CD4-positive, alpha-beta memory T cell (primary cell): ENCODE measurements around the gene IGF2. TPM values are rescaled to one million over a fixed set of nuclear protein-coding genes. Genes with fewer than 3 reads are reported as not detected.
A peak's percentile ranks its signal among the peaks of the same experiment; 100 is the strongest.

ENCODE experiments used
- CTCF ChIA-PET: fragments of 350-600 bp; sonication (Branson Sonifier 250); formaldehyde crosslinking; loops from one replicate; lab custom pipeline; 2021; ENCODE audit warnings: inconsistent platforms; ENCODE audit not compliant: partially characterized antibody; lab: Charles Lee
- POLR2A ChIA-PET: fragments of 350-600 bp; sonication (Branson Sonifier 250); formaldehyde crosslinking; loops from one replicate; lab custom pipeline; 2021; ENCODE audit not compliant: partially characterized antibody; lab: Charles Lee
- DNase-seq, 5 donors: peaks; one replicate each; pipeline versions ENCODE4 v3.0.0 to v3.0.0-alpha.2; 2020 to 2022; ENCODE audit warnings: mixed read lengths in 1 of 5
- H3K27ac ChIP-seq: one replicate; pipeline ENCODE4 v1.7.0; 2013; ENCODE audit warnings: low read depth, low read length
- H3K27me3 ChIP-seq: 2 replicates; pipeline ENCODE4 v1.7.0; 2013; ENCODE audit warnings: mild to moderate bottlenecking, low read length, moderate library complexity; ENCODE audit not compliant: insufficient read depth
- H3K36me3 ChIP-seq: 2 replicates; pipeline ENCODE4 v1.7.0; 2013; ENCODE audit warnings: mild to moderate bottlenecking, low read length, moderate library complexity; ENCODE audit not compliant: insufficient read depth
- H3K4me1 ChIP-seq: 2 replicates; pipeline ENCODE4 v1.7.0; 2013; ENCODE audit warnings: mild to moderate bottlenecking, low read length, moderate library complexity; ENCODE audit not compliant: insufficient read depth
- H3K4me3 ChIP-seq, 2 donors: one replicate each; pipeline ENCODE4 v1.7.0; 2013; ENCODE audit warnings: low read length in 2 of 2, mild to moderate bottlenecking in 1 of 2
- H3K9me3 ChIP-seq, 2 donors: one replicate each; pipeline ENCODE4 v1.7.0; 2013; ENCODE audit warnings: low read length in 2 of 2, control low read depth in 1 of 2; ENCODE audit not compliant: control insufficient read depth in 1 of 2
- H3K27ac Mint-ChIP-seq, 7 donors: one replicate each; pipeline ENCODE4 v1.8.0; 2020 to 2021; ENCODE audit warnings: mixed read lengths in 7 of 7, mild to moderate bottlenecking in 6 of 7, inconsistent platforms in 3 of 7, moderate library complexity in 3 of 7
- H3K27me3 Mint-ChIP-seq, 2 donors: one replicate each; pipeline ENCODE4 v1.8.0; 2020 to 2021; ENCODE audit warnings: mixed read lengths in 2 of 2
- H3K36me3 Mint-ChIP-seq, 2 donors: one replicate each; pipeline ENCODE4 v1.8.0; 2020 to 2021; ENCODE audit warnings: mixed read lengths in 2 of 2, inconsistent platforms in 1 of 2, mild to moderate bottlenecking in 1 of 2
- H3K4me1 Mint-ChIP-seq, 4 donors: one replicate each; pipeline ENCODE4 v1.8.0; 2020 to 2021; ENCODE audit warnings: mixed read lengths in 4 of 4, mild to moderate bottlenecking in 1 of 4
- H3K4me3 Mint-ChIP-seq, 8 donors: one replicate each; pipeline ENCODE4 v1.8.0; 2020 to 2021; ENCODE audit warnings: mixed read lengths in 8 of 8, mild to moderate bottlenecking in 7 of 8, moderate library complexity in 6 of 8, inconsistent platforms in 3 of 8
- H3K9me3 Mint-ChIP-seq, 8 donors: one replicate each; pipeline ENCODE4 v1.8.0; 2020 to 2021; ENCODE audit warnings: mixed read lengths in 8 of 8, mild to moderate bottlenecking in 5 of 8, inconsistent platforms in 3 of 8, moderate library complexity in 1 of 8
- intact Hi-C: fragments of 100-400 bp; cut with micrococcal nuclease; formaldehyde crosslinking; loops from one replicate; pipeline ENCODE4 v1.15.1; 2023
- polyA plus RNA-seq, 2 donors: library from polyadenylated mRNA; unstranded; fragments of 300-500 nt; fragmentation: Illumina TruSeq; gene quantifications; one replicate each; pipeline ENCODE4 v1.2.3, GENCODE V29; 2021
- total RNA-seq, 2 experiments: library from RNA; stranded (reverse); gene quantifications; one replicate each; pipeline ENCODE4 v1.2.3, GENCODE V29; 2021

IGF2 gene
- total and polyA plus RNA-seq, 4 experiments from 2014 or later: not detected

DNA sequence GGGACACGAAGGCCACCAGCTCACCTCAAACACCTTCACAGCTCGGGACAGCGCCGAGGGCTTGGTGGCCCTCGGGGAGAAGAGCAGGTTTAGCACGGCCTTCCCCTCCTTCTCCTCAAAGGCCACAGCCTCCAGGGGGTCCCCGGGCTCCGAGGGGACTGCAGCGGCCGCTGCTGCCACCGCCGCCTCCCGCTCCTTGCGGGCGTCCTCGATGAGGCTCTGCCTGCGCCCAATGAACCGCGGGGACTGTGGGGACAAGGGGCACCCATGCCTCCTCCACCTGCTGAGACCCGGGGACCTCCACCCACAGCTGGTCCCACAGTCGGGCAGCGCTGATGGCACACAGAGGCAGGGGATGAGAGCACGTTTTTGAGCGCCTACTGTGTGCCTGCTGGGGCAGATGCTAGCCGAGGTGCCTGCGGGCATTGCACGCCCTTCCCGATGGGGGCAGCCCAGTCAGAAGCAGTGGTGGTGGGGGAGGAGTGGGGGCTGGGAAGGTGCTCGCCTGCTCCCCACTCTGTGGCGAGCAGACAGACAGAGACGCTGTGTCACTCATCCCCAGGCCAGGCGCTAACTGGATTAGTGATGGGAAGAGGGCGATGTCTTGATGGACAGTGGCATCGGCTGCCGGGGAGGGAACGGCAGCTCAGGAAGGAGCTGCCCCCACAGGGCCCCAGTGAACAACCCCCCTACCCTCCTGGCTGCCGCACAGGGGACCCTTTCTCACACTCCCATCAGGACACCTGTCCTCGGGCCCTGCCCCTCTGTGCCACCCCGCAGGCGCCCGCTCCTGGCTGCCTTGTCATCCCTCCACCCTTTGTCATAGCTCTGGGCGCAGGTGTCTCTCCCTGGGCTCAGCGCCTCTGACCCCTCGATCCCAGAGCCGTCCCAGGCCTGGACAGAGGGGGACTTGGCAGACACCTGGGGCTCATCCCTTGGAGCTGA is 30.7 kb upstream of the IGF2 start:
- H3K27ac Mint-ChIP-seq: no peak overlapping the region
- no peaks in the 10 kb centered on the region for H3K36me3 Mint-ChIP-seq
- H3K27me3 ChIP-seq: no peaks in the 10 kb centered on the region
- H3K4me1 ChIP-seq: no peaks in the 10 kb centered on the region
- intact Hi-C loops: no loop called here
- peaks cover 0 to 3% of the 10 kb centered on the region in 2 donors for H3K27me3 Mint-ChIP-seq
- no peaks in the 10 kb centered on the region for H3K4me1 Mint-ChIP-seq
- H3K4me3 Mint-ChIP-seq: no peak overlapping the region
- no peak for DNase-seq
- no peak overlapping the region for H3K4me3 ChIP-seq
- H3K36me3 ChIP-seq: no peaks in the 10 kb centered on the region
- H3K27ac ChIP-seq: no peak overlapping the region
- H3K9me3 ChIP-seq: no peaks in the 10 kb centered on the region
- ChIA-PET CTCF (interaction anchor here (0.9 kb wide), 2 partner anchors 24 to 250 kb away, joined by 3 to 5 read pairs; no protein-coding TSS in a partner anchor), POLR2A (no interaction called here)
- H3K9me3 Mint-ChIP-seq: no peaks in the 10 kb centered on the region

GRCh38 chr11:2169005-2169378 is 29.8 kb upstream of the IGF2 start:
- no peak for DNase-seq
- no peaks in the 10 kb centered on the region for H3K4me1 ChIP-seq
- no peak overlapping the region for H3K27ac Mint-ChIP-seq
- no peak overlapping the region for H3K4me3 ChIP-seq
- H3K27me3 ChIP-seq: no peaks in the 10 kb centered on the region
- no peaks in the 10 kb centered on the region for H3K9me3 Mint-ChIP-seq
- no peaks in the 10 kb centered on the region for H3K36me3 ChIP-seq
- H3K9me3 ChIP-seq: no peaks in the 10 kb centered on the region
- no peak overlapping the region for H3K27ac ChIP-seq
- POLR2A ChIA-PET: no interaction called here
- CTCF ChIA-PET: interaction anchor here (0.9 kb wide), 1 partner anchor 25 kb away, joined by 3 read pairs; no protein-coding TSS in a partner anchor
- peaks cover 2 to 3% of the 10 kb centered on the region in 2 donors for H3K27me3 Mint-ChIP-seq
- H3K36me3 Mint-ChIP-seq: no peaks in the 10 kb centered on the region
- H3K4me1 Mint-ChIP-seq: no peaks in the 10 kb centered on the region
- intact Hi-C loops: no loop called here
- H3K4me3 Mint-ChIP-seq: no peak overlapping the region

DNA sequence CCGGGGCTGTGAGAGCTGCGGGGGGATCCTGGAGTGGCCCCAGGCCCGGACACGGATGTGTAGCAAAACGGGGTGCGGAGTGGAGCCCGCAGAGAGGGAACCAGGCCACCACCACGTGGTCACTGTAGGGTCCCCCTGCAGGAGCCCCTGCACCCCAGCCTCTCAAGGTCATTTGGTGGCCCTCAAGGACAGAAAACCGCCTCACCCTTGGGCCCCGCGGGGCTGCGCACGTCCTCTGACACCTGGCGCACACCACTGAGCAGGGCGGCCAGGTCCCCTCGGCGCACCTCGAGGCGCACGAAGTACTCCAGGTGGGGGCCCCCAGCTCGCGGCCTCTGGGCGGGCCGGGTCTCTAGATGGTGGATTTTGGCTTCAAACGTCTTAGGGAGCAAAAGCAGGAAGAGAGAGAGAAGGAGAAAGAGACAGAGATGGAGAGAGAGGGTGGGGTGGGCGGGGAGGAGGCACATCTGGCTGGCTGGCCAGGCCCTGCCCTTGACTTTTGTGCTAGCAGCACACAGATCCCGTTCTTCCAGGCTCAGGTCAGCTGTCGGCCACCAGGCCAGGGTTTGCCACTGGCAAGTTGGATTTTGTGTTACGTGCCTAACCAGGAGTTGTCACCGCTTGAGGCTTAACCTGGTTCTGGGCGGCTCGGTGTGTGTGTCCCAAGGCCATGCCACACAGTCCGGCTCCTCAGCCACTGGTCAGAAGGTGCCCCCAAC is 29.3 kb upstream of the IGF2 start:
- H3K4me1 ChIP-seq: no peaks in the 10 kb centered on the region
- no peaks in the 10 kb centered on the region for H3K36me3 ChIP-seq
- no peak overlapping the region for H3K27ac ChIP-seq
- no peaks in the 10 kb centered on the region for H3K9me3 Mint-ChIP-seq
- H3K4me3 ChIP-seq: no peak overlapping the region
- no peaks in the 10 kb centered on the region for H3K4me1 Mint-ChIP-seq
- H3K27me3 Mint-ChIP-seq: peaks cover 2 to 3% of the 10 kb centered on the region in 2 donors
- H3K9me3 ChIP-seq: no peaks in the 10 kb centered on the region
- H3K27me3 ChIP-seq: no peaks in the 10 kb centered on the region
- no peak for DNase-seq
- H3K4me3 Mint-ChIP-seq: no peak overlapping the region
- intact Hi-C loops: no loop called here
- no peaks in the 10 kb centered on the region for H3K36me3 Mint-ChIP-seq
- ChIA-PET POLR2A (no interaction called here), CTCF (no interaction called here)
- H3K27ac Mint-ChIP-seq: no peak overlapping the region

DNA sequence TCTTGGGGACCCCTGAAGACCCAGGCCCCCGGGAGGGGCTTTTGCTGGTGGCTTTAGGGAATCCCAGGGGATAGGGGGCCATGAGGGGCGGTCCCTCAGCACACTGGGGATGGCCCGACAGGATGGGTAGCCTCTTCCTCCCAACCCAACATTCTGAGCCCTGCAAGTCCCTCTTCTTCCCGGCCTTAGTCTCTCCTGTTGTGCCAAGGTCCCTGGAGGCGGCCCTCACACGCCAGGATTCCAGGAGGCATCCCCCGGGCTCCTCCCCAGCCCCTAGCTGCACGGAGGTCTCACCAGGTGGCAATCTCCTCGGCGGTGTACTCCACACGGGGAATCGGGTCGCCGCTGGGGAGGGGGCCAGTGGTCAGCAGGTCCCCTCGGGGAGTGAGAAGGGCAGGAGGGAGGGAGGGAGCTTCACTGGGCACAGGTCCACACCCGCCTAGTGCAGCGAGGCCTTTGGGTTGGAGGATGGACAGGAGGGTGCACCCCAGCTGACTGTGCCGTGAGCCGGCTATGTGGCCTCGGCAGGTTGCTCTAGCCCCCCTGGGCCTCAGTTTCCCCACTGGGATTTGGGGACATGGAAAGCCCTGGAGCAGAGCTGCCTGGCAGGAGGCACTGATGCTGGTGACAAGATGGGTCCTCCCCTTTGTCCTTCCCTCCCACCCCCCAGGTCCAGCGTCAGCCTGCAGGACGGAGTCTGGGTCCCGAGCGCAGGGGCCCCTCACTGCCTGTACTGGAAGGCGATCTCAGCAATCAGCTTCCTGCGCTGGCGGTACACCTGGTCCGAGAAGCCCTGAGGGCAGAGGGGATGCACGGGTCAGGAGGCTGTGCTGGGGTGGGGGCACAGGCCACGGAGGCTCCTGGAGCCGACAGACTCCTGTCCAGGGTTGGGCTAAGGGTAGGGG is 28.2 kb upstream of the IGF2 start:
- Histone ChIP-seq H3K4me3 (no peak overlapping the region), H3K4me1 (no peaks in the 10 kb centered on the region), H3K27ac (no peak overlapping the region), H3K36me3 (no peaks in the 10 kb centered on the region), H3K27me3 (no peaks in the 10 kb centered on the region), H3K9me3 (no peaks in the 10 kb centered on the region)
- DNase-seq: no peak
- POLR2A ChIA-PET: no interaction called here
- Mint-ChIP-seq H3K9me3 (no peaks in the 10 kb centered on the region), H3K4me1 (no peaks in the 10 kb centered on the region), H3K27me3 (peaks cover 2 to 3% of the 10 kb centered on the region in 2 donors), H3K27ac (no peak overlapping the region), H3K36me3 (no peaks in the 10 kb centered on the region), H3K4me3 (no peak overlapping the region)
- CTCF ChIA-PET: interaction anchor here (2.1 kb wide), 1 partner anchor 253 kb away, joined by 5 read pairs; no protein-coding TSS in a partner anchor
- intact Hi-C loops: no loop called here

DNA sequence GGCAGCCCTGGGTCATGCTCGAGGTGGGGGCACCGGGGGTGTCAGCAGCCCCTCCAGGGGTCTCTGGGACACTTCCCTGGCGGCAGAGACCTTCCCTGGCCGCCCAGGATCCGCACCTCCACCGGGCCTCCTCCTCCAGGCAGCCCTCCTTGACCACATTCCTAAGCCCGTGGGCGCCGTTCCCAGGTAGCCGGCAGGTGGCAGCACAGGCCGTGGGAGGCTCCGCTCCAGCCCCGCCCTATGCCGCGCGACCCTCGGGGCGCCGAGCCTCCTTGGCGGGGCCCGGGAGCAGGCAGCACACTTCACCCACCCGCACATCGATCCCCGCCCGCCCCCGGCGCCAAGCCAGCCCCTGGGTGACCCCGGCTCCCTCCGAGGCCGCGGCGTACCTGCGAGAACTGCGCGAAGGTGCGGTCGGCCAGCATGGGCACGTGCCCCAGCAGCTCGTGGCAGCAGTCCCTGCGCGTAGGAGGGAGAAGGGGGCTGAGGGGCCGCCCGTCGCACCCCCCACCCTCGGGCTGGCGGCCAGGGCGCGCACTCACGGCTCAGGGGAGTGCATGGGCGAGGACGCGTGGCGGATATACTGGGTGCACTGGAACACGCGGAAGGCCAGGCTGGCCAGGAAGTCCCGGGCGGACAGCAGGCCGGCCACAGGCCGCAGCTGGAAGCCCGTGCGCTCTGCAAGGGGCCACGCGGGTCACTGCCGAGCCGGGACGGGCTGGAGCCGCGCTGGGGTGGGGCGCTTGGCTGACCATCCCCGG is 27.1 kb upstream of the IGF2 start:
- no peak overlapping the region for H3K27ac Mint-ChIP-seq

DNA sequence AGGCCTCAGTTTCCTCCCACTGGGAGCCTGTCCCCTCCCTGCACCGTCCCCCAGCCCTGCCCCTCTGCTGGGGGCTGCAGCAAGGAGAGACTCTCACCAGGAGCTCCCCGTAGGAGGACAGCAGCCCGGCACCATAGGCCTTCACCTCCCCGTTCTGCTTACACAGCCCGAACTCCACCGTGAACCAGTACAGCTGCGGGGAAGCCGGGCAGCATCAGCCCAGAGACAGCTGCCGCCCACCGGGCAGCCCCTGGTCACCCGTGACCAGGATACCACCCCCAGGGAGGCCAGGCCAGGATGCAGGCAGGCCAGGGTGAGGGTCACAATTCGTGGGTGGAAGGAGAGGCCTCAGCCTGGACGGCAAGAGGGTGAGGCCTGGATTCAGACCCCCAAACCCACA is 26.4 kb upstream of the IGF2 start:
- CTCF ChIA-PET: interaction anchor here (1.0 to 2.1 kb wide), 3 partner anchors 9 to 255 kb away, joined by 4 to 5 read pairs (median 4); no protein-coding TSS in a partner anchor
- no peaks in the 10 kb centered on the region for H3K4me1 ChIP-seq
- H3K9me3 ChIP-seq: no peaks in the 10 kb centered on the region
- H3K27me3 ChIP-seq: no peaks in the 10 kb centered on the region
- H3K27me3 Mint-ChIP-seq: peaks cover 2 to 3% of the 10 kb centered on the region in 2 donors
- H3K4me3 Mint-ChIP-seq: no peak overlapping the region
- H3K27ac Mint-ChIP-seq: no peak overlapping the region
- no peaks in the 10 kb centered on the region for H3K36me3 Mint-ChIP-seq
- H3K36me3 ChIP-seq: no peaks in the 10 kb centered on the region
- no peaks in the 10 kb centered on the region for H3K9me3 Mint-ChIP-seq
- no peak overlapping the region for H3K4me3 ChIP-seq
- intact Hi-C loops: no loop called here
- no peak for DNase-seq
- H3K27ac ChIP-seq: no peak overlapping the region
- no peaks in the 10 kb centered on the region for H3K4me1 Mint-ChIP-seq
- POLR2A ChIA-PET: no interaction called here

More for the DNA sequence above, 27.1 kb upstream of the IGF2 start:
- H3K4me3 Mint-ChIP-seq: no peak overlapping the region
- no peaks in the 10 kb centered on the region for H3K4me1 Mint-ChIP-seq
- ChIA-PET POLR2A (no interaction called here), CTCF (interaction anchor here (1.0 to 2.1 kb wide), 3 partner anchors 10 to 254 kb away, joined by 4 to 5 read pairs (median 4); no protein-coding TSS in a partner anchor)
- peaks cover 2 to 3% of the 10 kb centered on the region in 2 donors for H3K27me3 Mint-ChIP-seq
- intact Hi-C loops: no loop called here
- H3K4me3 ChIP-seq: no peak overlapping the region
- DNase-seq: peak in 4 of 5 donors; percentile 21 to 26 (median 24)
- H3K36me3 Mint-ChIP-seq: no peaks in the 10 kb centered on the region
- no peaks in the 10 kb centered on the region for H3K27me3 ChIP-seq
- H3K27ac ChIP-seq: no peak overlapping the region
- no peaks in the 10 kb centered on the region for H3K36me3 ChIP-seq
- H3K9me3 ChIP-seq: no peaks in the 10 kb centered on the region
- H3K9me3 Mint-ChIP-seq: no peaks in the 10 kb centered on the region
- H3K4me1 ChIP-seq: no peaks in the 10 kb centered on the region
